Astrocyte of the hippocampus (primary cell): ENCODE results near the gene AKAP17A.
"Not testable (repeated sequence)": the region's sequence is repeated elsewhere in the genome, so short reads cannot be mapped to it uniquely, and the experiment has no call there.

ENCODE experiments used
- DNase-seq: peaks from one replicate; pipeline ENCODE4 v3.0.0; 2011; ENCODE audit warnings: low read depth, low spot score

AKAP17A gene

GRCh38 chrX:1602299-1602698 is 10.9 kb downstream of the AKAP17A start:
- DNase-seq: no peak

- DNase-seq: no peak
Measured at GRCh38 chrX:1606496-1606895, 15.1 kb downstream of the AKAP17A start.

GRCh38 chrX:1609311-1609710 is 17.9 kb downstream of the AKAP17A start:
- DNase-seq: no peak

GRCh38 chrX:1609762-1610161 is 18.4 kb downstream of the AKAP17A start:
- no peak for DNase-seq

GRCh38 chrX:1610166-1610565 is 18.8 kb downstream of the AKAP17A start:
- no peak for DNase-seq

GRCh38 chrX:1610736-1611135 is 19.3 kb downstream of the AKAP17A start:
- DNase-seq: no peak

- no peak for DNase-seq
Measured at GRCh38 chrX:1612641-1613286, 21.4 kb downstream of the AKAP17A start.

- DNase-seq: no peak
Measured at GRCh38 chrX:1614927-1615326, 23.5 kb downstream of the AKAP17A start, which contains the start of gene ASMT. TSS of gene ASMT (plus strand) at chrX:1615059. CDS start at chrX:1615200, 141 bp downstream.

GRCh38 chrX:1618689-1619088 is 27.3 kb downstream of the AKAP17A start:
- DNase-seq: no peak

- no peak for DNase-seq
Measured at GRCh38 chrX:1623691-1624090, 32.3 kb downstream of the AKAP17A start.

GRCh38 chrX:1624158-1624860 is 32.9 kb downstream of the AKAP17A start:
- not testable (repeated sequence) for DNase-seq

- DNase-seq: not testable (repeated sequence)
Measured at GRCh38 chrX:1624861-1625215, 33.4 kb downstream of the AKAP17A start.

GRCh38 chrX:1629244-1629643 is 37.8 kb downstream of the AKAP17A start:
- no peak for DNase-seq

- DNase-seq: no peak
Measured at GRCh38 chrX:1646009-1646408, 54.6 kb downstream of the AKAP17A start.

GRCh38 chrX:1649621-1650020 is 58.2 kb downstream of the AKAP17A start:
- peak; percentile 19 for DNase-seq
